ENCODE results near the gene HS3ST5.

HS3ST5 gene

GRCh38 chr6:114176726-114177125 is 166.1 kb downstream of the HS3ST5 start:
- no peaks in the 10 kb centered on the region for H3K27me3 ChIP-seq
- TF ChIP-seq Cebpa-rat (IDR thresholded peaks at IDR 0.05) = no peak
- H3K4me1 ChIP-seq = peaks cover 7% of the 10 kb centered on the region; the same call in 1 of the 2 replicates
- H3K36me3 ChIP-seq = no peaks in the 10 kb centered on the region
- no peak overlapping the region for H3K9ac ChIP-seq
- no peak overlapping the region for H3K27ac ChIP-seq
- H3K9me3 ChIP-seq = no peaks in the 10 kb centered on the region
- 0 out of 2 replicates have a peak overlapping the region, but pooled peaks have one; percentile 3 for H3K4me2 ChIP-seq
- no peaks in the 10 kb centered on the region for H4K20me1 ChIP-seq
- no peak overlapping the region for H3K4me3 ChIP-seq

DNA sequence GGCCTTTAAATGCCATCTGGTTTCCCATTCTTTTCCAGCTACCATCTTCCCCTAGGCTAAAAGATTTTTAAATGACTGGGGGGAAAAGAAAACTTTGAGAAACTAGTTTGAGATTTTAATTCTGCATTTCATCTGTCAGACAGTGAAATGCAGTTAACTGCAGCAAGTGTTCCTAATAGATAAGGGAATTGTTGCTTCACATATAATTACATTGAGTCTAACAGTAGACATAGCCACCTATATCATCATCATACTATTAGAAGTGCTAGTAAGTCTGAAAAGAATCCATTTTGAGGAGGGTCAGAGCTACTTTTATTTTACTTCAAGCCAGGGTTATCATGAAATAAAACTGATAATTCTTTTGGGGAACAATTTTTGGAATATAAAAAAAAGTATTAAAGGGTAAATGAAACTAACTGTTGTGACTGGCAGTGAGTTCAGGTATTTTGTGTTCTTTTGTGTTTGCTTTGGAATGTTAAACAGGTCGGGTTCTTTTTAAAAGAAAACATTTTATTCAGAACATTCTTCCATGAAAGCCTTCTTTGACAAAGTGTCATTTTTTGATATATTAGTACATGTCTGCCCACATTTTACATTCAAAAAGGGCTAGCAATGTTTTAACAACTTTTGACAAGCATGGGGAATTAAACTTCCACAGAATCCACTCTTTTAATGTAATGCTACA is 170.1 kb downstream of the HS3ST5 start:
- TF ChIP-seq Cebpa-rat (IDR thresholded peaks at IDR 0.05) = no peak
- Histone ChIP-seq H3K4me3 (no peak overlapping the region), H3K4me2 (no peak overlapping the region), H3K9me3 (no peaks in the 10 kb centered on the region), H3K27me3 (no peaks in the 10 kb centered on the region), H3K36me3 (no peaks in the 10 kb centered on the region), H4K20me1 (no peaks in the 10 kb centered on the region), H3K9ac (no peak overlapping the region), H3K4me1 (peaks cover 7% of the 10 kb centered on the region; the same call in 1 of the 2 replicates), H3K27ac (no peak overlapping the region)

- 0 out of 2 replicates have a peak, but pooled peaks cover 1% of the 10 kb centered on the region for H3K4me1 ChIP-seq
- no peaks in the 10 kb centered on the region for H3K36me3 ChIP-seq
- no peak overlapping the region for H3K4me3 ChIP-seq
- H3K27ac ChIP-seq = no peak overlapping the region
- H3K9ac ChIP-seq = no peak overlapping the region
- no peaks in the 10 kb centered on the region for H4K20me1 ChIP-seq
- H3K27me3 ChIP-seq = no peaks in the 10 kb centered on the region
- H3K9me3 ChIP-seq = no peaks in the 10 kb centered on the region
- TF ChIP-seq Cebpa-rat (IDR thresholded peaks at IDR 0.05) = no peak
- H3K4me2 ChIP-seq = no peak overlapping the region
Measured at GRCh38 chr6:114171473-114171872, 171.3 kb downstream of the HS3ST5 start.

DNA sequence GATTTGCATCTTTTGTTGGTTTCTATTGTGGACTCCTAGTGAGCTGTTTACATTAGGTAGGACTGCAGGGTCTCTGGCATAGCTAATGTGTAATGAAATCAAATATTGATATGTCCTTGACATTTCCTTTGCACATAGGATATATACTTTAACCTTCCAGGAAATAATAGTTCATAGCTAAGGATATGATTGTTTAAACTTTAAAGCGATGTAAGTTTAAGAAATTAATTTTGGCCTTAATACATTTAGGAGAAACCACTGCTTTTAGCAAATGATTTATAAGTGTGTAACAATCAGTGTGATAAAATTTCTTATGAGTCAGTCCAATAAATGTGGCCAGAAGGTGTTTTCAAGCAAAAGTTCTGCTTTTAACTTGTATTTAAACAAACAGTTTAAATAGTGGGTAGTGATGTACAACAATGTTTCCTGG is 171.8 kb downstream of the HS3ST5 start:
- H3K4me3 ChIP-seq = no peak overlapping the region
- H4K20me1 ChIP-seq = no peaks in the 10 kb centered on the region
- no peak overlapping the region for H3K27ac ChIP-seq
- H3K4me1 ChIP-seq = no peaks in the 10 kb centered on the region
- no peaks in the 10 kb centered on the region for H3K27me3 ChIP-seq
- no peak overlapping the region for H3K4me2 ChIP-seq
- no peak for TF ChIP-seq Cebpa-rat (IDR thresholded peaks at IDR 0.05)
- no peaks in the 10 kb centered on the region for H3K36me3 ChIP-seq
- no peaks in the 10 kb centered on the region for H3K9me3 ChIP-seq
- H3K9ac ChIP-seq = no peak overlapping the region

GRCh38 chr6:114170372-114170771 is 172.5 kb downstream of the HS3ST5 start:
- TF ChIP-seq Cebpa-rat (IDR thresholded peaks at IDR 0.05) = no peak
- Histone ChIP-seq H3K4me3 (no peak overlapping the region), H3K4me1 (no peaks in the 10 kb centered on the region), H3K27ac (no peak overlapping the region), H3K9me3 (no peaks in the 10 kb centered on the region), H4K20me1 (no peaks in the 10 kb centered on the region), H3K36me3 (no peaks in the 10 kb centered on the region), H3K9ac (no peak overlapping the region), H3K4me2 (no peak overlapping the region), H3K27me3 (no peaks in the 10 kb centered on the region)

DNA sequence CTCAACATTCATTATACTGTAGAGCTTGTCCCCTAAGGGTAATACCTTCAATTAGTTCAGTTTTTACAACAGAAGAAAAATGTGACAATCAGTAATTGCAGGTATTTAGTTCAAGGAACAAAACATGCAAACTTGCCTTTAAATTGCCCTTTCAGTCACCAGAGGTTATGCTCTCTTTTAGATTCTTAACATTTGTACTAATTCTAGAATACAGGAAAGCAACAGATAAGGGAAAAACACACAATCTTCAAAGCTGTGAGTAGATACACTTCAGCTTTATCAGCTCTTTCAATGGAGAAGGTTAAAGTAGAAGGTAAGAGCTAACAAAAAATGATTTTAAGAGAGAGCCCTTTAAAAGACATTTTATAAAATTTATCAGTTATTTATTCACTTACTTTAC is 173.1 kb downstream of the HS3ST5 start:
- H4K20me1 ChIP-seq = no peaks in the 10 kb centered on the region
- H3K36me3 ChIP-seq = no peaks in the 10 kb centered on the region
- no peaks in the 10 kb centered on the region for H3K27me3 ChIP-seq
- no peaks in the 10 kb centered on the region for H3K9me3 ChIP-seq
- H3K4me3 ChIP-seq = no peak overlapping the region
- H3K4me1 ChIP-seq = no peaks in the 10 kb centered on the region
- no peak overlapping the region for H3K9ac ChIP-seq
- no peak overlapping the region for H3K4me2 ChIP-seq
- TF ChIP-seq Cebpa-rat (IDR thresholded peaks at IDR 0.05) = no peak
- H3K27ac ChIP-seq = no peak overlapping the region

DNA sequence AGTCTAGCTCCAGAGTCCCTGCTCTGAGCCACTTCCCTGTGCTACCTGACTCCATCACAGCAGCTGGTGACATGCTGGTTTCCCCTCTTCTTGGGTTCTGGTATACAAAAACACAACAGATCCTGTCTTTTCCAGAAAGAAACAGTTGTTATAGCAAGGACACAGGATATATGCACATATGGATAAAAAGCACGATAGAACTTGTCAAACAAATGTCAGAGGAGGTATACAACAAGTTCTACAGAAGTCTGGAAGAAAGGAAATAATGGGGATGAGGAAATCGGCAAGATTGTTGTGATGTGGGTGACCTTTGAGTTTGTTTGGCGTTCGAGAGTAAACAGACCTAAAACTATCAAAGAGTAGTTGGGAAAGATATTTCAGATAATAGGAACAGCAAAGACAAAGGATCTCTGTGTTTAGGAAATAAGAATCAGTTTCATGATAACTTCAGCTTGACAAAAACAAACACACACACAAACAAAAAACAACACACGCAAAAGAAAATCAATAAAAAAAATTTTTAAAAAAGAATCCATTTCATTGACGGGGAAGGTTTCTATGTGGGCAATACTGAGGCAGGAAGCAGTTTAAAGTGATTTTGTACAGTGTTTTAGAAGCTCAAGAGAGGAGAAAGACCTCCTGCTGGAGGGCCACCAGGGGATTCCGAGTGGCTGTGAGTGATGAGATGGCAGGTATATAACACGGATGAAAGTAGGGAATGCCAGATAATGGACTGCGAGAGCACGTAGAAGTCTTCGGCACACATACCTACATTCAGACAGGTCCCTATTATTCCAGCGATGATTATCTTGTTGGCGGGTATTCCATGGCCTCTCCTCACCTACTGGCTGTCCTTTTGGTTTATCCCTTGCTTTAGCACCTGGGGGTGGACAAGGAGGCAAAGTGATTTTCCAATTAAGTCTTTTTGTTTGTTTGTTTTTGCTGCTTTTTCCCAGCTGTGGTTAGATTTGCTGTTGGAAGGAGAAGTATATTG is 174.9 kb downstream of the HS3ST5 start:
- Histone ChIP-seq H3K27ac (no peak overlapping the region), H3K4me3 (no peak overlapping the region), H4K20me1 (no peaks in the 10 kb centered on the region), H3K4me1 (no peaks in the 10 kb centered on the region), H3K9ac (no peak overlapping the region), H3K36me3 (no peaks in the 10 kb centered on the region), H3K27me3 (no peaks in the 10 kb centered on the region), H3K4me2 (no peak overlapping the region), H3K9me3 (no peaks in the 10 kb centered on the region)
- no peak for TF ChIP-seq Cebpa-rat (IDR thresholded peaks at IDR 0.05)

DNA sequence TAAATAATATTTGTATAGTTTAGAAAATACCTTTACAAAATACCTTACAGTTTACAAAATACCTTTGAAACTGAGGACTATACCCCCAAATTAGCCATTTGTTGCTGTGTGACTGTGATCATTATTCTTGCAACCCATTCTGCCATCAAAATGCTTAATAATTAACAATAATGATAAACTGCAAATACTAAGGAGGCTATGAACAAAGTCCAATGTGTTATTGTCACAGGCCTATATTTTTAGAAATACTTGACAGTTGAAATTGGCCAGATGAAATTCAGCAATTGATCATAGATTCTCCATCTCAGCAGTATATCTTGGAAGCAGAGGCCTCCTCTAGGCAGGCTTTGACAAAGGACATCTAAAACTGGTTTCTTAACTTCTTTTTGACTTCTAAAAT is 178.6 kb downstream of the HS3ST5 start:
- Histone ChIP-seq H3K27me3 (no peaks in the 10 kb centered on the region), H4K20me1 (no peaks in the 10 kb centered on the region)

GRCh38 chr6:114162691-114163347 is 180.0 kb downstream of the HS3ST5 start:
- H3K4me1 ChIP-seq = no peaks in the 10 kb centered on the region
- no peaks in the 10 kb centered on the region for H3K27me3 ChIP-seq
- no peaks in the 10 kb centered on the region for H3K9me3 ChIP-seq
- no peaks in the 10 kb centered on the region for H3K36me3 ChIP-seq
- no peak overlapping the region for H3K4me3 ChIP-seq
- TF ChIP-seq Cebpa-rat (IDR thresholded peaks at IDR 0.05) = no peak
- no peaks in the 10 kb centered on the region for H4K20me1 ChIP-seq
- no peak overlapping the region for H3K4me2 ChIP-seq
- no peak overlapping the region for H3K27ac ChIP-seq
- no peak overlapping the region for H3K9ac ChIP-seq

More for the DNA sequence above, 178.6 kb downstream of the HS3ST5 start:
- no peaks in the 10 kb centered on the region for H3K4me1 ChIP-seq
- TF ChIP-seq Cebpa-rat (IDR thresholded peaks at IDR 0.05) = no peak
- no peak overlapping the region for H3K4me3 ChIP-seq
- no peak overlapping the region for H3K9ac ChIP-seq
- no peak overlapping the region for H3K27ac ChIP-seq
- no peaks in the 10 kb centered on the region for H3K9me3 ChIP-seq
- H3K36me3 ChIP-seq = no peaks in the 10 kb centered on the region
- H3K4me2 ChIP-seq = no peak overlapping the region

Data from BLaER1 (cell line).